Stomach (tissue), 4 donors: ENCODE data around the gene GOLGA7B.

Experiments
- CTCF ChIP-seq, 7 experiments: fragments of 450-650 bp in 4 of 7; fragments of 200-600 bp in 3 of 7; sonication (generic) in 3 of 7; IDR thresholded peaks; one replicate each; pipeline ENCODE4 v1.5.1; 2016 to 2019; ENCODE audit warnings: antibody characterized with exemption in 7 of 7, control low read depth in 2 of 7, mild to moderate bottlenecking in 1 of 7
- POLR2A ChIP-seq, 4 donors: fragments of 450-650 bp; IDR thresholded peaks; one replicate each; pipeline ENCODE4 v1.6.1; 2016; ENCODE audit warnings: antibody characterized with exemption in 4 of 4, control low read depth in 2 of 4, mild to moderate bottlenecking in 1 of 4, moderate library complexity in 1 of 4

- TF ChIP-seq POLR2A (IDR thresholded peaks at IDR 0.05): no peak
- TF ChIP-seq CTCF (IDR thresholded peaks at IDR 0.05): no peak
These were observed 39.2 kb upstream of the GOLGA7B start for GRCh38 chr10:97810446-97810845.
